ENCODE data around the gene ESF1.
"Not testable (repeated sequence)": the region's sequence is repeated elsewhere in the genome, so short reads cannot be mapped to it uniquely, and the experiment has no call there.

ESF1 gene

DNA sequence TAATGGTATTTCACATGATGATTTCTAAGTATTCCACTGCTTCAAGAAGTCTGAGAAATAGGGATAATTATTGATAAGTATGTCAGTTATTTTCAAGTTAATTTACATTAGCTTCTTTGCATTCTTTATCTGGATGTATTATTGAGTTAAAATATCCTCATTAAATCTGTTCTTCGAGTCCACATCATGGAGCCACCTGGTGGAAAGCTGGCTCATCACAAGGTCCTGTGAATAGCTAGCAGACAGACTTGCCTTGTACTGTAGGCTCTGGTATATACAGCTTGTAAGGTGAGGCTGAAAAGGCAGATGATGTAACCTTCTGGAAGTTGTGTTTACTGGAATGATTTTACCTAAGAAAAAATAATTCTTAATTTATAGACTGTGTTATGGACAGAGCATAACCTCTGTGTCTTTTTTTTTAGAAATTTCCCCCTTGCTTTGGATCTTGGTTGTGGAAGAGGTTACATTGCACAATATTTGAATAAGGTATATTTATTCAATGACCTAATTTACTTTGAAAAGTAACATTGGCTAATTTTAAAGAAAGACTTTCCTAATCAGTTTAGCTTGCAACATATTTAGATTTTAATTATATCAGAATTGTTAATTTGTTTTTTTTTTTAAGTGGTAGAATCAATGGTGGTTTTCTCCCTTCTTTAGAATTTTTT lies 3.6 kb upstream of the ESF1 start:
- peak in 1 of 4 experiments; percentile 8 for DNase-seq

GRCh38 chr20:13786143-13786828 lies 1.6 kb upstream of the ESF1 start:
- DNase-seq, result no peak

DNA sequence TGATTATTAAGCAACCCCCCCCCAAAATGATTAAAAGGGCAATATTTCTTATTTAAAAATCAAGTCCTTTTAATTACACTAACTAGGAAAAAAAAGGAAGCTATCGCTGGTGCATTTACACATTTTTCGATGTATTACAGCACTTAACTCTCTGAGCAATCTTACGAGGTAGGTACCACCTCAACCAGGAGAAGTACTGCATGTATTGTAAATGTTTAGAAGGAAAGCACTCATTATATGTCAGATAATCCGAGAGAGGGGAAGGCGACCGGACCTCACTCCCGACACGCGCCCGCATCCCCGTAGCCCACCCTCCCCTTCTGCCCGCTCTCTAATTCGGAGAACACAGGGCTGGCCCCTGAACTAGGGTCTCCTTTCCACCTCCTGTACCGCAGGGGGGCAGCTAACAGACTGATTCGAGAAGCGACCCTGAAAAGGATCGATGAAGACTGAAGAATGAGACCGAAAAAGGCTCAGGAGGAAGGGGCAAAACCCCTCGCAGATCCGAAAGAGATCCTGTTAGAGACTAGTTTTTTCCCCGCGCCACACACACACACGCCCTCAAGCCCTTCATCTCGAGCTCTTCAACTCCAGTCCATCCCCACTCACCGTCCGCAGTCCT lies 337 bp downstream of the ESF1 start:
- DNase-seq, result no peak

GRCh38 chr20:13783528-13783927 lies 1.2 kb downstream of the ESF1 start:
- DNase-seq, result no peak

- DNase-seq, result no peak
Observed at GRCh38 chr20:13778827-13779226, 5.9 kb downstream of the ESF1 start.

GRCh38 chr20:13777171-13777601 lies 7.5 kb downstream of the ESF1 start:
- DNase-seq, result no peak

GRCh38 chr20:13775867-13776266 lies 8.9 kb downstream of the ESF1 start:
- no peak for DNase-seq

GRCh38 chr20:13772529-13772928 lies 12.2 kb downstream of the ESF1 start:
- no peak for DNase-seq

- DNase-seq, result no peak
Observed at GRCh38 chr20:13771853-13772453, 12.8 kb downstream of the ESF1 start.

- no peak for DNase-seq
Observed at GRCh38 chr20:13770141-13770540, 14.6 kb downstream of the ESF1 start.

DNA sequence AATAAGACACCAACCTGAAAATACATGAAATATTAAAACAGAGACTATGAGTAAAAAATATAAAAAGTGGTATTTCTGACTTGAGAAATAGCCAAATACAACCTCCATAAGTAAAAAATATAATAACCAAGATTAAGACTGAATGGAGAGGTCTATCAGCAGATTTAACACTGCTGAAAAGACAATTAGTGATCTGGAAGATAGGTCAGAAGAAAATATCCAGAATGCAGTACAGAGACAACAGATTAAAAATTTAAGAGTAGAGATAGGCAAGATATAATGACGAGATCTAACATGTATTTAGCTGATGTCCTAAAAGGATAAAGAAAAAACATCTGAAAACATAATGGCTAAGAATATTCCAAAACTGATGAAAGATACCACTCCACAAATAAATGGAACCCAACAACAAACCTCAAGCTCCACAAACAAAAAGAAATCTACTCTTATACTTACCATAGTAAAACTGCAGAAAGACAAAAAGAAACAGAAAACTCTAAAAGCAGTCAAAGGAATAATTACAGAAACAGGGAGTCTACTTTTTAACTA lies 18.8 kb downstream of the ESF1 start:
- DNase-seq, result no peak

- DNase-seq, result no peak
Observed at GRCh38 chr20:13765299-13765698, 19.4 kb downstream of the ESF1 start.

GRCh38 chr20:13760451-13760946 lies 24.2 kb downstream of the ESF1 start:
- DNase-seq, result not testable (repeated sequence)

DNA sequence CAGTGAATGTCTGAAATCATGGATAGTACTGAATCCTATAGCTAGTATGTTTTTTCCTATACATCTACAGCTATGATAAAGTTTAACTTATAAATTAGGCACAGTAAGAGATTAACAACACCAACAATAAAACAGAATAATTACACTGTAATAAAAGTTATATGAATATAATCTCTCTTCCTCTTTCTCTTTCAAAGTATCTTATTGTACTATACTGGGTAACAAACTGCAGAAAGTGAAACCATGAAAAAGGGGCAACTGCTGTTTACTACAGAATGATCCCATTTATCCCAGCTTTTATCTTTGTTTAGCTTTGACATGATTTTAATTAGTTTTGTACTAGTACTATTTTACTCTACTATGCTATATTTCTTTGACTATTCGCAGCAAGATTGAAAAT lies 25.8 kb downstream of the ESF1 start:
- DNase-seq, result no peak

DNA sequence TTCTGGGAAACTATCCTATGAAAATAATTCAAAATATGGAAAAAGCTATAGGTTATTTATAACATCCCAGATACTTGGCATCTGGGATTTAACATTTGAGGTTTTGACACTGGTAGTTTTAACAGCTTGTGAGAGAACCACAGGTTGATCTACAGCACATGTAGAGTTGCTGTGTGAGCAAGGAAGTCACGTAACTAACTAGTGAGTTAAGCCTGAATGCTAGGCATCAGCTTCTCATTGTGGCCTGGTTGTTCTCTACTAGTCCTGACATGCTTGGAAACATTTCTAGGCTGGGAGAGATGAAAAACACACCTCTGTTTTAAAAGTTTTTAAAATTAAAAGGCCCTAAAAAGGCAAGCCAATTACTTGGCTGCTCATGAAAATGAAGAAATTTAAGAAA lies 28.2 kb downstream of the ESF1 start:
- no peak for DNase-seq

DNA sequence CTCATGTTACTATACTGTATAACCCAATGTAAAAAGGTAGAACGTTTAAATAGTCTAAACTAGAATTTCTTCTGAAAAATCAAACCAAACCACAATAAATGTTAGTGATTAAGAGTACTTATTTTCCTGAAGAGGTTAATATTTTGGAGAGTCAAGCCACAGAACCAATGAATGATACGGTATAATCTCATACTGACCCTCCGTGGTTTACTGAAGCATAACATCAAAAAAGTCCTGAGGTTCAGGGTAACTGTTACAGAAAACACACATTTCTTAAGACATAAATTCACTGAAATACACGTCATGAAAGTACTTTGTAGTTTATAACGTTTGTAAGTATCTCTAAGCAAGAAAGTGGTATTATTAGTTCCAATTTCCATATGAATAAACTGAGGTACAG lies 28.9 kb downstream of the ESF1 start:
- no peak for DNase-seq

DNA sequence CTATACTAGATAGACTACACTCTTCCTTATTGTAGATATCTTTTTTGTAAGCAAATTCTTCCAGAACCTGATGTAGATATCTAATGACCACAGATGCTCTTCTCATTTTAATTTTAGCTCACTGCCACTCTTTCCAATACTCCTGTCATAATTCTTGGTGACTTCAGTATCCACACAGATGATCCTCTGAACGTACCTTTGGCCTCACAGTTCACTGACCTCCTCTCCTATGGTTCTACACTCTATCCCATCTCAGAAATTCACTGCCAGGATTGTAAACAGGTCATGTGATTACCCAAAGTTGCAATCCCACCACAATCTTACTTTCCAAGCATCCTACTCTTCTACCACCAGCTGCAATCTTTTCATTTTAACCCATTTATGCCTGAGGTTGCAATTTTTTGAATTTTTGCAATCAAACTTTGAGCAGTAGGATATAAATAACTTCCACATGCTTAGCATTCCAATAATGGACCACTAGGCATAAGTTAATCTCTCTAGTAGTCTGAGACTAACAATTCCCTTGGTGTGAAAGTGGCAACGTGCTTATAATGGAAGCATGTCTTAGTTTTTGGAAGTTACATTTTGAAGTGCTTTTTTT lies 31.2 kb downstream of the ESF1 start:
- DNase-seq, result no peak

DNA sequence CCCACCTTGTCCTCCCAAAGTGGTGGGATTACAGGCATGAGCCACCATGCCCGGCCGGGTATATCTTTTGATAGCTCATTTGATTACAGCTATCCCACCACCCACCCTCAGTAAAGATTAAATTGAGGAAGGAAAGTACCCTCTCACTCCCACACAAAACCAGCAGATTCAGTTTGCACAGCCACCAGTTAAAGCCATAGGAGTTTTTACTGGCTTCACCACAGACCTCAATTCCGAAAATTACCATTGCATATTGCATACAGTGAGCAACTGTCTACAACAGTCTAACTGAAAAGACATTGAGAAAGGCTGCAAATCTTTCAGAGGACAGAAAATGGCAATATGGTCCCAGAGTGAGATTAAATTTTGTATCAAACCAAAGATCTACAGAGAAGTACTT lies 34.9 kb downstream of the ESF1 start:
- no peak for DNase-seq

GRCh38 chr20:13745784-13746183 lies 38.9 kb downstream of the ESF1 start:
- no peak for DNase-seq

GRCh38 chr20:13744352-13744751 lies 40.4 kb downstream of the ESF1 start:
- DNase-seq, result no peak

DNA sequence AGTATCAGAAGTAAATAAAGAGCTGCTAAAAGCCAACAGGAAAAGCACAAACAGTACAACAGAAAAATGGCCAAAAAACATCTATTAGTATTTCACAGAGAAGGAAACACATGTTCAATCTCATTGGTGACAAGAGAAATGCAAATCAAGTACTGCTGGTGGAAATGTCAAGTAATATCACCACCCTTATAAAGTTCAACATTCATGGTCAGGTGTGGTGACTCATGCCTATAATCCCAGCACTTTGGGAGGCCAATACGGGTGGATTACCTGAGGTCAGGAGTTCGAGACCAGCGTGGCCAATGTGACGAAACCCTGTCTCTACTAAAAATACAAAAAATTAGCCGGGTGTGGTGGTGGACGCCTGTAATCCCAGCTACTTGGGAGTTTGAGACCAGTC lies 42.8 kb downstream of the ESF1 start:
- DNase-seq, result no peak

- no peak for DNase-seq
Observed at GRCh38 chr20:13739731-13740649, 44.7 kb downstream of the ESF1 start.

All from activated naive CD4-positive, alpha-beta T cell (primary cell).